ENCODE data around the gene CP. TPM values are rescaled to one million over a fixed set of nuclear protein-coding genes. Genes with fewer than 3 reads are reported as not detected.
A peak's percentile ranks its signal among the peaks of the same experiment; 100 is the strongest.

Gene CP
- total and polyA plus RNA-seq, 11 donors: 0.68 to 5.5 (median 3.5) TPM

- ATAC-seq (no peak), DNase-seq (no peak)
- TF ChIP-seq CTCF (IDR thresholded peaks at IDR 0.05) (no peak), POLR2A (IDR thresholded peaks at IDR 0.05) (no peak)
- Histone ChIP-seq H3K4me3 (no peak overlapping the region), H3K9me3 (peaks cover 0 to 6% (median 0%) of the 10 kb centered on the region in 12 donors), H3K4me1 (peaks cover 0 to 19% (median 6%) of the 10 kb centered on the region in 12 donors), H3K27ac (no peak overlapping the region), H3K27me3 (no peaks in the 10 kb centered on the region), H3K36me3 (peaks cover 0 to 12% (median 5%) of the 10 kb centered on the region in 9 donors)
- intact Hi-C loops (cut with DNase I): no loop called here
- WGBS, 4 donors: 95 to 98% (median 97%) methylated on average over 2 of the region's 2 CpGs
Observed at GRCh38 chr3:149181182-149181581, 40.4 kb downstream of the CP start.

DNA sequence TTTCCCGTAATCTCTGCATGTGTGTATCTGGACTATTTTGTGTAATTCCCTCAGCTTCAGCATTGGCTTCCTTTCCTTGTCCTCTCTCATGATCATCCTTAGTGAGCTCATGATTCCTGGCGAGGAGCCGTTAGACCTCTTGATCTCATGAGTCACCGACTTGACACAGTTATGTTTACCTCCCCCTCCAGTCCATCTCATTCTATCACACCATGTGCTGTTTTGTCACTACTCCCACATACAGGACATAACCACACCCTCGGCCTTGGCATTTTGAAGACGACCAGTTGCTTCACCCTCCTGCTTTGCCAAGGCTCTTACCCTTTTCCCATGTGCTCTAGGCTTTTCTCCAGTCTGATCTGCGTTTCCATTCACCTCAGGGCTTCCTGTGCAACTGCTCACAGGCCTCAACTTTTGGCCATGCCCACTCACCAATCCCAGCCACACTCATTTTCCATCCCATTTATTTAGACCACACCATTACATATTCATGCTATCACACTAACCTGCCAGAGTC is 41.5 kb downstream of the CP start:
- WGBS, 4 donors: 30 to 55% (median 41%) methylated on average over 7 of the region's 7 CpGs
- Histone ChIP-seq H3K4me3 (no peak overlapping the region), H3K4me1 (peaks cover 0 to 19% (median 6%) of the 10 kb centered on the region in 12 donors), H3K36me3 (peaks cover 0 to 20% (median 8%) of the 10 kb centered on the region in 9 donors), H3K27me3 (no peaks in the 10 kb centered on the region), H3K27ac (peak overlapping the region in 9 of 12 donors; percentile 24 to 66 (median 49)), H3K9me3 (peaks cover 0 to 6% (median 0%) of the 10 kb centered on the region in 12 donors)
- DNase-seq (peak; percentile 61 to 84 (median 79)), ATAC-seq (peak; percentile 90 to 98 (median 97))
- TF ChIP-seq POLR2A (IDR thresholded peaks at IDR 0.05) (no peak), CTCF (IDR thresholded peaks at IDR 0.05) (no peak)
- intact Hi-C loops (cut with DNase I): no loop called here

GRCh38 chr3:149179220-149179619 is 42.4 kb downstream of the CP start:
- no peaks in the 10 kb centered on the region for H3K27me3 ChIP-seq
- DNase-seq (no peak), ATAC-seq (no peak)
- TF ChIP-seq POLR2A (IDR thresholded peaks at IDR 0.05): no peak
- no peak for TF ChIP-seq CTCF (IDR thresholded peaks at IDR 0.05)
- 61 to 89% (median 70%) methylated on average over 1 of the region's 1 CpG for WGBS, 4 donors
- peaks cover 0 to 6% (median 0%) of the 10 kb centered on the region in 12 donors for H3K9me3 ChIP-seq
- intact Hi-C loops (cut with DNase I): no loop called here
- peaks cover 0 to 22% (median 10%) of the 10 kb centered on the region in 9 donors for H3K36me3 ChIP-seq
- H3K4me3 ChIP-seq: no peak overlapping the region
- peak overlapping the region in 9 of 12 donors; percentile 1 to 66 (median 38) for H3K27ac ChIP-seq
- peaks cover 0 to 19% (median 6%) of the 10 kb centered on the region in 12 donors for H3K4me1 ChIP-seq

- TF ChIP-seq POLR2A (IDR thresholded peaks at IDR 0.05) (no peak), CTCF (IDR thresholded peaks at IDR 0.05) (no peak)
- Histone ChIP-seq H3K36me3 (peaks cover 0 to 43% (median 31%) of the 10 kb centered on the region in 9 donors), H3K4me3 (no peak overlapping the region), H3K9me3 (peaks cover 0 to 6% (median 0%) of the 10 kb centered on the region in 12 donors), H3K4me1 (peaks cover 0 to 19% (median 6%) of the 10 kb centered on the region in 12 donors), H3K27ac (no peak overlapping the region), H3K27me3 (no peaks in the 10 kb centered on the region)
- intact Hi-C loops (cut with DNase I): no loop called here
- DNase-seq (no peak), ATAC-seq (no peak)
- 96 to 100% (median 98%) methylated on average over 1 of the region's 1 CpG for WGBS, 4 donors
Observed at GRCh38 chr3:149177122-149177521, 44.5 kb downstream of the CP start.
